GM18951 (cell line): ENCODE results near the gene CPXM1.
"Not testable (repeated sequence)": the region's sequence is repeated elsewhere in the genome, so short reads cannot be mapped to it uniquely, and the experiment has no call there.

Experiments
- POLR2A ChIP-seq: IDR thresholded peaks from 4 replicates; pipeline ENCODE4 v1.6.1; 2011; ENCODE audit warnings: mild to moderate bottlenecking; ENCODE audit not compliant: insufficient read length, insufficient read depth; ENCODE audit errors: extremely low read depth
- in situ Hi-C: fragments of 300-500 bp; cut with MboI; formaldehyde crosslinking; loops from one replicate; pipeline ENCODE4 v1.12.0; 2022; ENCODE audit warnings: low sequenced_read_pairs, mixed read lengths, inconsistent platforms; ENCODE audit not compliant: unreplicated experiment

CPXM1 gene

DNA sequence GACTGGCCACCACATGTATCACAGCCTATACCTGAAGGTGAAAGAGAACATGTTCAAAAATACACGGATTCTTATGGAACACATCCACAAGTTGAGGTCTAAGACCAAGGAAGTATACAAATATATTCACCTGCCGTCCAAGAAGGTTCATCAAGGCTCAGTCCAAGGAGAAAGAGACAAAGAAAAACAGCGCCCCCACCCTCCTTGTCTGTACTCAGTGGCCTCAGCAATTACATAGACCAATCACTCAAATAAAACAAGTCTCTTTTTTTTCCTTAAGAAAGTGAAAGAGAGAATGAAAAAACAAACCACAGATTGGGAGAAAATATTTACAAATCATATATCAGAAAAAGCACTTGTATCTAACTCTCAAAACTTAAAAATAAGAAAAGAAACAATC lies 19.5 kb downstream of the CPXM1 start:
- no peak for TF ChIP-seq POLR2A
- in situ Hi-C loops: no loop called here

DNA sequence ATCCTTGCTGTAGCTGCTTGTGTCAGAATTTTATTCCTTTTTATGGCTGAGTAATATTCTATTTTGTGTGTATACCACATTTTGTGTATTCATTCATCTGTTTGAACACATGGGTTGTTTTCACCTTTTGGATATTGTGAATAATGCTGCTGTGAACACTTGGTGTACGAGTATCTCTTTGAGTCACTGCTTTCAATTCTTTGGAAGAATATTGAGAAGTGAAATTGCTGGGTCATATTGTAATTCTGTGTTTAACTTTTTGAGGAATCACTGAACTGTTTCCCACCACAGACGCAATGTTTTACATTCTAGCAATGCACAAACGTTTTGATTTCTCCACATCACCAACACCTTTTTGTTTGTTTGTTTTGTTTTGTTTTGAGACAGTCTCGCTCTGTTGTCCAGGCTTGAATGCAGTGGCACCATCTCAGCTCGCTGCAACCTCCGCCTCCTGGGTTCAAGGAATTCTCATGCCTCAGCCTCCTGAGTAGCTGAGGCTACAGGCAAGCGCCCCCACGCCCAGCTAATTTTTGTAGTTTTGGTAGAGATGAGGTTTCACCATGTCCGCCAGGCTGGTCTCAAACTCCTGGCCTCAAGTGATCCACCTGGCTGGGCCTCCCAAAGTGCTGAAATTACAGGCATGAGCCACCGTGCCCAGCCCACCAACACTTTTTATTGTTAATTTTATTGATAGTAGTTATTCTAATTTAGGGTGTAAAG lies 21.7 kb downstream of the CPXM1 start:
- no peak for TF ChIP-seq POLR2A
- in situ Hi-C loops: no loop called here

DNA sequence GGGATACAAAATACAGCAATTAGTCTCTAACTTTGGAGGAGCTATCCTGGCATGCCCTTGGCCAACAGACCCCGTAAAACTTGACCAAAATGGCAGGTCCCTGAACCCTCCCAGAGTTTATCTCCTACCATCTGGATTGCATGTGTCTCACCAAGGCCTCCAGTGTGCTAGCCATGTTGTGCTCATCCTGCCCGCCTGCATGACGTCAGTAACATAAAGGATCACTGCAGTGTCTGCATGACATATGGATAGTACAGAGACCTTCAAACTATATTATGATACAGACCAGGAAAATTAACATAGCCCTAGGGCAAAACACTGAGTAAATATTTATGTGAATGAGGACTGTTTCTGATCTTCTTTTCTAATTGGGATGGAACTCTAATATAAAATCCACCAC lies 25.3 kb downstream of the CPXM1 start:
- in situ Hi-C loops: no loop called here
- TF ChIP-seq POLR2A: no peak

DNA sequence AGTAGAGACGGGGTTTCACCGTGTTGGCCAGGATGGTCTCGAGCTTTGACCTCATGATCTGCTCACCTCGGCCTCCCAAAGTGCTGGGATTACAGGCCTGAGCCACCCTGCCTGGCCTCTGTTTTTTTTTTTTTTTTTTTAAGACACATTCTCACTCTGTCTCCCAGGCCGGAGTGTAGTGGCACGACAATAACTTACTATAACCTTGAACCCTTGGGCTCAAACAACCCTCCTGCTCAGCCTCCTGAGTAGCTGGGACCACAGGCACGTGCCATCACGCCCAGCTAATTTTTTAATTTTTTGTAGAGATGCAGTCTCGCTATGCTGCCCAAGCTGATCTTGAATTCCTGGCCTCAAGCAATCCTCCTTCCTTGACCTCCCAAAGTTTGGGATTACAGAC lies 26.6 kb downstream of the CPXM1 start:
- in situ Hi-C loops: no loop called here
- TF ChIP-seq POLR2A: no peak

DNA sequence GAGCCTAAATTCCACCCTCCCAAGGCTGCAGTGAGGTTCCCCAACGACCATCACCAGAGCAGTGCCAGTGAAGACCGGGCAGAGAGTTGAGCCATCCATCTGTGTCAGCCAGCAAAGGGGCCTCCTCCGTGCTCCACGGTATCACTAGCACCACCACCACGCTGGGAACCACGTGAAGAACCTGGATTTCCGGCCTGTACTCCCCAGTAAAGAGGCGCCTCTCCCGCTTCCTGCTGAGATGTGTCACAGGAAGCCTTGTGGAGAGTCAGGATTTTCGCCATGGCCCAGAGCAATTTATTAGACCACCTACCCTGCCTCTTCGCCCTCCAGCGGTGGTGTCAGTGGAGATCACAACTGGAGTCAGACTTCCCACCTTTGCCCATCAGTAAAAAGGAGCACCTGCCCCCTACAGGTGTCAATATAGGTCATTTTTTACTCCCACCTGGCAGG lies 28.8 kb downstream of the CPXM1 start:
- no peak for TF ChIP-seq POLR2A
- in situ Hi-C loops: no loop called here

DNA sequence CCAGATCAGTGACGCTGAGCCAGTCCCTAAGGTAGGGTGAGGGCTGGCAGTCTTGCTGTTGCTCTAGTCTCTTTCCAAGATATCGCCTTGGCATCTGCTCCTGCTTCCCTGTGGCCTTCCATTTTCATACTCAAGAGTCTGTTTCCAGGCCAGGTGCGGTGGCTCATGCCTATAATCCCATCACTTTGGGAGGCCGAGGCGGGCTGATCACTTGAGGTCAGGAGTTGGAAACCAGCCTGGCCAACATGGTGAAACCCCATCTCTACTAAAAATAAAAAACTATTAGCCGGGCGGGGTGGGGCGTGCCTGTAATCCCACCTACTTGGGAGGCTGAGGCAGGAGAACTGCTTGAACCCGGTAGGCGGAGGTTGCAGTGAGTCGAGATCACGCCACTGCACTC lies 30.3 kb downstream of the CPXM1 start:
- in situ Hi-C loops: not testable (repeated sequence)

DNA sequence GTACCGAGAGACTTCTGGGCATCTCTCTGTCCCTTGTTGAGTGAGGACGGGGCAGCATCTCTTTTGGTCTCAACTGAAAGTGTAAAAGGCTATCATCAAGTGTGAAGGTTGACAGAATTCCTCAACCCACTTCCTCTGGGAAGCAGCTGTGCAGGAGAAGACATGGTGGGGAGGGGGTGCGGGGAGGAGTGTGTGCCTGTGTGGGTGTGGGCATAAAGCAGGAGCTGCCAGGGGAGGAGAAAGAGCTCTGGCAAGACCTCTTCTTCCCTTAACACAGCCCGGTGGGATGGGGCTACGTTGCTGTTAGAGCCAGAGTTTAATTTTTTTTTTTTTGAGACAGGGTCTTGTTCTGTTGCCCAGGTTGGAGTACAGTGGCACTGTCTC lies 31.8 kb downstream of the CPXM1 start:
- in situ Hi-C loops: no loop called here
- TF ChIP-seq POLR2A: no peak

DNA sequence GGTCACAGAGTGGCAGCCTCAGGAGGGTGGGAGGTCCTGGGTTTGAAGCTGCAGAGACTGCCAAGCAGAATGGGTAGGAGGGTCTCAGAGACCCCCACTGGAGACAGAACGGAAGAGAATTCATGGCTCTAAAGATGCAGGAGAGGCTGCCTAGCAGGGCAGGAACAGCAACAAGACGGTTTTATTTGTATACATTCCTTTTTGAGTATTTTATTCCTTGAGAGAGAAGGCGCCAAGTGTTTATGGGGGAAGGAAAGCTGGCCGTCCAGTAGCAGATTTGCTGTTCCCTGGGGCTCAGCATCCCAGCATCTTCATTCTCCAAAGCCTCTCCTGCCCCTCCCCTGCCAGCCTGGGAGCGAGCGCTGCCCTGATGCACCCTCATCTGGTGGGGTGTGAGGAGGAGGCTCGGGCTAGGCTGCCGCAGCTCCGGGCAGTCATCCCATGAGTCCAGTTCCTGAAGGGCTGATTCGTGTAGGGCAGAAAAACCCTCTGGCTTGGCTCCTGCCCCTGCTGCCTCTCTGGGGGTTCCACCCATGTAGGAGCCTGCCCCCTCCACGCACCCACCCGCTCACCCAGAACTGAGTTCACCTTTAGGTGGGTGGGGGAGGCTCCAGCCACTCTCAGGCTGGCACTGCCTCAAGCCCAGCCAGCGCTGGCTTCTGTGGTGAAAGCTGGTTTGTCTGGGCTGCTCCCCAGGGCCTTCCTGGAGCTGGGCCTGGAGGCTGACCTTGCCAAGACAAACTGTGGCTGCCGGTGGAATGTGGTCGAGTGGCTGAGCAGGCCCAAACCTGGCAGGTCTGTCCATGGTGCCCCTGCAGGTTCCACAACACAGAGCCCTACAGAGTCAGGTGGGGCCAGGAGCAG lies 32.4 kb downstream of the CPXM1 start:
- in situ Hi-C loops: no loop called here

DNA sequence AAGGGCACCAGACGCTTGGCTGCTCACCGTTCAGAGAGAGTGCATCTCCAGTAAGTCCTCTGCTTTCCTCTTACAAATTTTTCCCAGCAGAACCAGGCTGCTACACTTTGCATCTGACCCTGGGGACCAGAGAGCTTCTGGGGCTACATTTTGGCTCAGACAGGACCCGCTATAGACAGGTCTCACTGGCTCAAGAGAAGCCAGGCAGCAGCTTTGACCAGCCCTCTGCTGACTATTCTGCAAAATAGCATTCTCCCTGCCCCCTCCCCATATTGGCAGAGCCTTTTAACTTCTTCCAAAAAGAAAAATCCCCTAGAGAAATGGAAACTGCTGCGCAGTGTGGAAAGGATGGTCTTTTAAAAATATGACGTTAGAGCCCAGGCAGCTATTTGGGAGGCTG lies 37.2 kb downstream of the CPXM1 start:
- in situ Hi-C loops: no loop called here
- no peak for TF ChIP-seq POLR2A

More for the DNA sequence above, 32.4 kb downstream of the CPXM1 start:
- no peak for TF ChIP-seq POLR2A

DNA sequence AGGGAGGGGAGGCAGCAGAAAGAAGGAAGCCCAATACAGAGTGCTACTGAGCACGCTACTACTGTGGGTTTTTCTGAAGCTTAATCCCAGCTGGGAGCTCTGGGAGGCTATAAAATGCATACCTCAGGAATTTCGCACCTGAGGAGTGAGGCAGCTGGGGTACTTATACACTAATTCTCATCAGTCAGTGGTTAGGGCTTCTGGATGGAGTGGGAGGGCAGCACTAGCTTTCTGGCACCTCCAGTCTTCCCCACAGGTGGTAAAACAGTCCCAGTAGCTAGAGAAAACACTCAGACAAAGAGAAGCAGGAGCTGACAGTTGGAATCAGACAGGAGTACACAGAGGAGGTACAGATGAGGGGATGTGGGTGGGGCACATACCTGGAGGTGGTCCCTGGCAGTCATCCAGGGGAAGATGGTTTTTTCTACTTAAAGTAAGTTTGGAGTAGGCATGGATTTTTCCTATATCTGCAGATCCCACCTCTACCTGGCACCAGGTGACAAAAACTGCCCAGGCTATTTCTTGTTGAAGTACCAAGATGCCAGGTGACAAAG lies 37.8 kb downstream of the CPXM1 start:
- in situ Hi-C loops: no loop called here
- no peak for TF ChIP-seq POLR2A

DNA sequence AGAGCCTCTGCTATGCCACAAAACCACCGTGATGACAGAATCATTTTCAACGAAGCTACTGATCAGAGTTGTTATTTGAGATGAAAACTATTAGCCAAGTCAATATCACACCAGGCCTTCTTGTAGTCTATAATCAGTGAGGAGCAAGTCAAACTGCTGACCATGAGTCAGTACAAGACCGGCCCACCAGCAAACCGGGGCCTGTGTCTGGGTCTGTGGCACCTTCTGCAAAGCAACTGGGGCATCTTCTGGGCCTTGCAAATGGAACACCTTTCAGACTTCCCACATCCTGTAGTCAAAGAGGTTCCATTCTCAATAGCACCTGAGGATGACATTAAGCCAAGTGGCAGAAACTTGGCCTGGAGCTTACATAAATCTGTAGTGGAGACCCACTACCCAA lies 38.5 kb downstream of the CPXM1 start:
- in situ Hi-C loops: no loop called here
- no peak for TF ChIP-seq POLR2A

DNA sequence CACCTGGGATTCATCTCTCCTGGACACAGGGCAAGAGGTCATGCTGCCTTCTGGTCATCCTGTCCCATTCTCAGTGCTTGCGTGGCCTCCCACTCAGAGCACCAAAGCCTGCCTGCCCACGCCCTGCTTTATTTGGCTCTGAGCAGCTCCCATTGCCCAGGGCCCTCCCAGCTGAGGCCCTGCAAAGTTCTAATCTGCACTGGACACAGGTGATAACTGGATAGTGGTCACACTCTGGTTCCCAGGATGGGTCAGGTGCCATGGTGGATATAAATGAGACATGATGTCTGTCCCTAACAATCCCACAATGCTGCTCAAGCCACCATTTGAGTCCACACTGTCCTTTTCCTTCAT lies 39.5 kb downstream of the CPXM1 start:
- no peak for TF ChIP-seq POLR2A
- in situ Hi-C loops: no loop called here

DNA sequence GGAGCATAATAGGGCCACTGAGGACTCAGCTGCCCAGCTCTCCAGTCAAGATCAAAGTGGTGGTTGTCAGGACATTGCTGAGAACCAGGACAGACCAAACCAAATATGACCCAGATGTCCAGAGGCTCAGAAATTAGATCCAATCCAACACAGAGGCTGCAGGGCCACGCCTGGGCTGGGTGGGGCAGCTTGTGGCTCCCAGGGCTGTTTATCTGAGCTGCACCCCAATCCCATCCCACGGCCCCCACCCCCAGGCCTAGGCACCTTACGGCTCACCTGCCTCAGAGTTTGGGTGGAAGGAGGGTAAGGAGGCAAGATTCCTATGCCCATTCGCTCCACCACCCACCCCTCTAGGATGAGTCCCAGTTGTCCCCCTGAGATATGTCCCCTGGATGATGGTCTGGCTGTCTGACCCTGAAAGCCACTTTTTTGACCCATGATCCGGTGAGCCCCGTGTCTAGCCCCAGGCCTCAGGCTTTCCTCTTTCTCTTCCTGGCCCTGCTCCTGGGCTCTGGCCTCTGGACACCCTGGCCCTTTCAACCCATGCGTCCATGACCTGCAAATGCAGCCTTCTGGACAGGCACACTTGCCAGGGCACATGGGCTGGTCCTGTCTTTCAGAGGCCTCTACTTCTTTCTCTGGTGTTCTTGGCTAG lies 40.0 kb downstream of the CPXM1 start:
- in situ Hi-C loops: no loop called here
- no peak for TF ChIP-seq POLR2A
